Measurements from ENCODE around the gene PLD4.

PLD4 gene

GRCh38 chr14:104966981-104967385 is 42.3 kb downstream of the PLD4 start:
- TF ChIP-seq EZH2phosphoT487 (IDR thresholded peaks at IDR 0.05; ENCODE audit: borderline replicate concordance) (no peak), CTCF (conservative IDR thresholded peaks at IDR 0.05; ENCODE audit: low read length) (no peak)
- Histone ChIP-seq H2AFZ (ENCODE audit: low read length) (no peak overlapping the region), H3K9me3 (ENCODE audit: insufficient read depth, low read depth, low read length) (no peaks in the 10 kb centered on the region), H3K27me3 (ENCODE audit: insufficient read depth, low read length, poor library complexity, severe bottlenecking) (no peaks in the 10 kb centered on the region), H3K36me3 (ENCODE audit: insufficient read depth, low read length) (no peaks in the 10 kb centered on the region), H3K4me1 (ENCODE audit: insufficient read depth, low read length, poor library complexity, severe bottlenecking) (no peaks in the 10 kb centered on the region), H3K9ac (ENCODE audit: low read depth, low read length, poor library complexity, severe bottlenecking) (no peak overlapping the region), H3K4me2 (ENCODE audit: low read depth, low read length, poor library complexity, severe bottlenecking) (no peak overlapping the region), H3K9me2 (replicated peaks; ENCODE audit: low read depth, low read length) (no peaks in the 10 kb centered on the region), H3K79me2 (ENCODE audit: insufficient read depth, low read length) (no peaks in the 10 kb centered on the region), H4K20me1 (ENCODE audit: insufficient read depth, low read length, poor library complexity, severe bottlenecking) (no peaks in the 10 kb centered on the region), H3K4me3 (ENCODE audit: low read length, poor library complexity, severe bottlenecking) (no peak overlapping the region), H3F3A (ENCODE audit: low read depth) (no peaks in the 10 kb centered on the region)

GRCh38 chr14:104967386-104968152 is 42.9 kb downstream of the PLD4 start:
- Histone ChIP-seq H3K9me2 (replicated peaks; ENCODE audit: low read depth, low read length) (no peaks in the 10 kb centered on the region), H3F3A (ENCODE audit: low read depth) (no peaks in the 10 kb centered on the region), H4K20me1 (ENCODE audit: insufficient read depth, low read length, poor library complexity, severe bottlenecking) (no peaks in the 10 kb centered on the region), H3K9me3 (ENCODE audit: insufficient read depth, low read depth, low read length) (no peaks in the 10 kb centered on the region), H3K36me3 (ENCODE audit: insufficient read depth, low read length) (no peaks in the 10 kb centered on the region), H3K4me3 (ENCODE audit: low read length, poor library complexity, severe bottlenecking) (no peak overlapping the region), H3K27me3 (ENCODE audit: insufficient read depth, low read length, poor library complexity, severe bottlenecking) (no peaks in the 10 kb centered on the region), H3K9ac (ENCODE audit: low read depth, low read length, poor library complexity, severe bottlenecking) (no peak overlapping the region), H2AFZ (ENCODE audit: low read length) (no peak overlapping the region), H3K79me2 (ENCODE audit: insufficient read depth, low read length) (no peaks in the 10 kb centered on the region), H3K4me1 (ENCODE audit: insufficient read depth, low read length, poor library complexity, severe bottlenecking) (no peaks in the 10 kb centered on the region), H3K4me2 (ENCODE audit: low read depth, low read length, poor library complexity, severe bottlenecking) (no peak overlapping the region)
- TF ChIP-seq EZH2phosphoT487 (IDR thresholded peaks at IDR 0.05; ENCODE audit: borderline replicate concordance) (no peak), CTCF (conservative IDR thresholded peaks at IDR 0.05; ENCODE audit: low read length) (no peak)

- Histone ChIP-seq H3F3A (ENCODE audit: low read depth) (no peaks in the 10 kb centered on the region), H3K36me3 (ENCODE audit: insufficient read depth, low read length) (no peaks in the 10 kb centered on the region), H3K9me2 (replicated peaks; ENCODE audit: low read depth, low read length) (no peaks in the 10 kb centered on the region), H3K9ac (ENCODE audit: low read depth, low read length, poor library complexity, severe bottlenecking) (no peak overlapping the region), H4K20me1 (ENCODE audit: insufficient read depth, low read length, poor library complexity, severe bottlenecking) (no peaks in the 10 kb centered on the region), H3K79me2 (ENCODE audit: insufficient read depth, low read length) (no peaks in the 10 kb centered on the region), H2AFZ (ENCODE audit: low read length) (no peak overlapping the region), H3K4me2 (ENCODE audit: low read depth, low read length, poor library complexity, severe bottlenecking) (no peak overlapping the region), H3K4me1 (ENCODE audit: insufficient read depth, low read length, poor library complexity, severe bottlenecking) (no peaks in the 10 kb centered on the region), H3K27me3 (ENCODE audit: insufficient read depth, low read length, poor library complexity, severe bottlenecking) (no peaks in the 10 kb centered on the region), H3K9me3 (ENCODE audit: insufficient read depth, low read depth, low read length) (no peaks in the 10 kb centered on the region), H3K4me3 (ENCODE audit: low read length, poor library complexity, severe bottlenecking) (no peak overlapping the region)
- no peak for TF ChIP-seq EZH2phosphoT487 (IDR thresholded peaks at IDR 0.05; ENCODE audit: borderline replicate concordance)
- no peak for TF ChIP-seq CTCF (conservative IDR thresholded peaks at IDR 0.05; ENCODE audit: low read length)
Observed at GRCh38 chr14:104968153-104968527, 43.5 kb downstream of the PLD4 start.

Measured in Loucy (cell line).